Right atrium auricular region (tissue), 2 donors: ENCODE measurements around the gene COL6A1. TPM values are rescaled to one million over a fixed set of nuclear protein-coding genes. Genes with fewer than 3 reads are reported as not detected.

Experiments
- DNase-seq: peaks from one replicate; pipeline ENCODE4 v3.0.0-alpha.2; 2019; ENCODE audit warnings: low spot score
- H3K27ac ChIP-seq, 2 donors: fragments of 200-600 bp; sonication (generic); 1 replicate in 1 of 2; 2 replicates in 1 of 2; pipeline ENCODE4 v1.5.1; 2016 to 2019
- H3K27me3 ChIP-seq, 2 donors: fragments of 200-600 bp; sonication (generic); one replicate each; pipeline versions ENCODE4 v1.5.1 to v1.6.0; 2017 to 2019
- H3K36me3 ChIP-seq: fragments of 200-600 bp; sonication (generic); one replicate; pipeline ENCODE4 v1.5.1; 2016
- H3K4me1 ChIP-seq, 2 donors: fragments of 200-600 bp; sonication (generic); one replicate each; pipeline versions ENCODE4 v1.5.1 to v1.6.0; 2017 to 2019
- H3K4me3 ChIP-seq, 2 donors: fragments of 200-600 bp; sonication (generic); 1 replicate in 1 of 2; 2 replicates in 1 of 2; pipeline ENCODE4 v1.5.1; 2017 to 2019; ENCODE audit warnings: mild to moderate bottlenecking in 1 of 2, moderate library complexity in 1 of 2
- H3K9me3 ChIP-seq, 2 donors: fragments of 200-600 bp; sonication (generic); one replicate each; pipeline ENCODE4 v1.5.1; 2019
- total RNA-seq, 2 donors: library from RNA; depleted of rRNA; stranded (reverse); fragments of >200 nt; gene quantifications; one replicate each; pipeline ENCODE4 v1.1.0, GENCODE V29; 2016
- TF ChIP-seq, protein P1 (sequence below), 2 donors: fragments of 200-600 bp; sonication (generic); IDR thresholded peaks; one replicate each; pipeline ENCODE4 v1.5.1; 2019; ENCODE audit warnings: antibody characterized with exemption in 2 of 2

COL6A1 gene
- total RNA-seq, 2 donors from 2014 or later, result 201 to 278 TPM

GRCh38 chr21:45944601-45945000 lies 37.0 kb upstream of the COL6A1 start:
- Histone ChIP-seq H3K27ac (no peak overlapping the region), H3K27me3 (no peaks in the 10 kb centered on the region), H3K9me3 (no peaks in the 10 kb centered on the region), H3K4me1 (peaks cover 0 to 5% of the 10 kb centered on the region in 2 donors), H3K4me3 (no peak overlapping the region), H3K36me3 (no peaks in the 10 kb centered on the region)
- TF ChIP-seq, protein P1, sequence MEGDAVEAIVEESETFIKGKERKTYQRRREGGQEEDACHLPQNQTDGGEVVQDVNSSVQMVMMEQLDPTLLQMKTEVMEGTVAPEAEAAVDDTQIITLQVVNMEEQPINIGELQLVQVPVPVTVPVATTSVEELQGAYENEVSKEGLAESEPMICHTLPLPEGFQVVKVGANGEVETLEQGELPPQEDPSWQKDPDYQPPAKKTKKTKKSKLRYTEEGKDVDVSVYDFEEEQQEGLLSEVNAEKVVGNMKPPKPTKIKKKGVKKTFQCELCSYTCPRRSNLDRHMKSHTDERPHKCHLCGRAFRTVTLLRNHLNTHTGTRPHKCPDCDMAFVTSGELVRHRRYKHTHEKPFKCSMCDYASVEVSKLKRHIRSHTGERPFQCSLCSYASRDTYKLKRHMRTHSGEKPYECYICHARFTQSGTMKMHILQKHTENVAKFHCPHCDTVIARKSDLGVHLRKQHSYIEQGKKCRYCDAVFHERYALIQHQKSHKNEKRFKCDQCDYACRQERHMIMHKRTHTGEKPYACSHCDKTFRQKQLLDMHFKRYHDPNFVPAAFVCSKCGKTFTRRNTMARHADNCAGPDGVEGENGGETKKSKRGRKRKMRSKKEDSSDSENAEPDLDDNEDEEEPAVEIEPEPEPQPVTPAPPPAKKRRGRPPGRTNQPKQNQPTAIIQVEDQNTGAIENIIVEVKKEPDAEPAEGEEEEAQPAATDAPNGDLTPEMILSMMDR (IDR thresholded peaks at IDR 0.05), result no peak
- DNase-seq, result no peak

DNA sequence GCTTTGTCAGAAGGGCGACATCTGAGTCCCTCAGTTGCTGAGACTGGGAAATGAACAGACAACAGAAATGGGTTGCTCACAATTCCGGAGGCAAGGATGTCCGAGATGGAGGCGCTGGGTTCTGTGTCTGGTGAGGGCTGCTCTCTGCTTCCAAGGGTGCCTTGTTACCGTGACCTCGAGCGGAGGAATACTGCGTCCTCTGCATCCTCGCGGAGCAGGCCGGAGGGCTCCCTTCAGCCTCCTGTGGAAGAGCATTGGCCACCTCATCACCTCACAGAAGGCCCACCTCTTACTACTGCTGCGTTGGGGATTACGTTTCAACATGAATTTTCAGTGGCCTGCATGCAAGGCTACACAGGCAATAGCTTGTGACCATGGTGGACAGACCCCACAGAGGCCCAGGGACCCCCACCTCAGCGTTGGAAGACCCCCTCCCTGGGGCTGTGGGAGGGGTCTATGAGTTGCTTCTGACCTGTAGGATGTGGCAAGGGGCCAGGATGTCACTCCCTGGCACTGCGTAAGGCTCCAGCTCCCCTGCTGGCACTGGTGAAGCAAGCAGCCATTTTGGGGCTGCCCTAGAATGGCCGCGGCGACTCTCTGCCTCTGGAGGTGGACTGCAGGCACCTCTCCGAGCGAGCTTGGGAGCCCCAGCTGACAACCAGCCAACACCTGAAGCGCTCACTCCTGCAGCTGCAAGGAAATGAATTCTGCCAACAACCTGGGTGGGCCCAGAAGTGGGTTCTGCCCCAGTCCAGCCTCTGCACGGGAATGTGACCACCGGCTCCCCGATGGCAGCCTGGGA lies 36.3 kb upstream of the COL6A1 start:
- peaks cover 0 to 12% of the 10 kb centered on the region in 2 donors for H3K4me1 ChIP-seq
- no peaks in the 10 kb centered on the region for H3K27me3 ChIP-seq
- H3K9me3 ChIP-seq, result no peaks in the 10 kb centered on the region
- H3K4me3 ChIP-seq, result no peak overlapping the region
- H3K36me3 ChIP-seq, result no peaks in the 10 kb centered on the region
- no peak for DNase-seq
- no peak overlapping the region for H3K27ac ChIP-seq
- TF ChIP-seq, protein P1 (IDR thresholded peaks at IDR 0.05), result no peak

DNA sequence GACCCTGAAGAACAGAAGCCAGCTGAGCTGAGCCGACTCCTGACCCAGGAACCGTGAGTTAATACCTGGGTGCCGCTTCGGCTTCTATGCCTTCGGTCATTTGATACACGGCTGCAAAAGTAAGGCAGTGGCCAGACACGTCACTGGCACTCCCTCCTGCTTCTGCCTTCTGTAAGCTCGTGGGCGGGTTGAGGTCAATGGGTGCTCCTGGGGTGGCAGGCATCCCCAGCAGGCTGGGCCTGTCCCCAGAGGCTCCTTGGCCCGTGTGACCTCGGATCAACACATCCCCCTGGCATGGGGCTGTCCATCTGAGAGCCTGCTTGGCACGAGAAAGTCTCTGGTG lies 35.7 kb upstream of the COL6A1 start:
- Histone ChIP-seq H3K4me3 (no peak overlapping the region), H3K36me3 (no peaks in the 10 kb centered on the region), H3K27me3 (no peaks in the 10 kb centered on the region), H3K9me3 (no peaks in the 10 kb centered on the region), H3K4me1 (peaks cover 0 to 17% of the 10 kb centered on the region in 2 donors), H3K27ac (no peak overlapping the region)
- DNase-seq, result no peak
- TF ChIP-seq, protein P1 (IDR thresholded peaks at IDR 0.05), result no peak

DNA sequence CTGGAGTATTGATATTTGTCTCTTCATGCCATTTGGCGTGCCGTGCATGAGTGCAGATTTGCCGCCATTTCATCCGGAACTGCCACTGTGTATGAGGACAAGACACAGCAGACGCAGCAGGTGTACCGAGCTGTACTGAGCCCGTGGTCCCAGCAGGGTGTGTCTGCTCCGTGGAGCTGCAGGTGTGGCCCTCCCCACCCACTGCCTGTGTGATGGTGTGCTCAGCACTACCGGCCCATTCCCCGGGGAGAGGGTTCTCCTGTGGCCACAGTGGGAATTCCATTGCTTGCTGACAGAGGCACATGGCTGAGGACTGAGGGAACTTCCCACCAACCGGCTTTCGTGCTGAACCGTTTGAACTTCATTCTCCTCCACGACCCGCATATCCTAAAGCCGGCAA lies 34.3 kb upstream of the COL6A1 start:
- no peak overlapping the region for H3K4me3 ChIP-seq
- no peak for DNase-seq
- H3K4me1 ChIP-seq, result peaks cover 0 to 22% of the 10 kb centered on the region in 2 donors
- H3K9me3 ChIP-seq, result no peaks in the 10 kb centered on the region
- no peak overlapping the region for H3K27ac ChIP-seq
- TF ChIP-seq, protein P1 (IDR thresholded peaks at IDR 0.05), result no peak
- no peaks in the 10 kb centered on the region for H3K27me3 ChIP-seq
- no peaks in the 10 kb centered on the region for H3K36me3 ChIP-seq

GRCh38 chr21:45947716-45948255 lies 33.8 kb upstream of the COL6A1 start:
- Histone ChIP-seq H3K36me3 (no peaks in the 10 kb centered on the region), H3K27ac (no peak overlapping the region), H3K4me3 (no peak overlapping the region), H3K9me3 (no peaks in the 10 kb centered on the region), H3K27me3 (no peaks in the 10 kb centered on the region), H3K4me1 (peaks cover 0 to 22% of the 10 kb centered on the region in 2 donors)
- TF ChIP-seq, protein P1 (IDR thresholded peaks at IDR 0.05), result no peak
- DNase-seq, result no peak
